OCI-LY7 (cell line): Measurements from ENCODE around the gene LSS.

Experiments
- CTCF ChIP-seq: fragments of 200-600 bp; sonication (generic); conservative IDR thresholded peaks from 2 replicates; pipeline ENCODE4 v1.5.1; 2014; ENCODE audit warnings: mild to moderate bottlenecking, antibody characterized with exemption, low read length, moderate library complexity, mixed read lengths
- EZH2phosphoT487 ChIP-seq: fragments of 200-600 bp; sonication (generic); IDR thresholded peaks from 2 replicates; pipeline ENCODE4 v1.6.1; 2018; ENCODE audit warnings: low read depth, borderline replicate concordance, mild to moderate bottlenecking, mixed run types, antibody characterized with exemption, low read length, moderate library complexity, mixed read lengths

DNA sequence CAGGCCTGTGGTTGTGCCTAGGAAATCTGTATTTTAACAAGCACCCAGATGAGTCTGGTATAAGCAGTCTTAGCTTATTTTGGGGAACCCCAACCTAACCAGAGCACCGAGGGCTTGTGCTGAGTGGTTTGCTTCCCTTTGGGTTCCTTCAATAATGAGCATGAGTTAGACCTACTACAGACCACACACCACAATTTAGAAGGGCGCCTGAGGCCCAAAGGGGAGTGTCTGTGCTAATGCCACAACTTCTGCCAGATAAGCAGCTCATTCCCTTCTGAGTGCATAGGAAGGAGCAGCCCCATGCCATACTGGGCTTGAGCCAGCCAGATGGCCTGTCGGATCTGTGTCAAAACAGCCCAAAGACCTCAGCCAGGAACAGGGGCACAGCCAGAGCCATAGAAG lies 15.4 kb upstream of the LSS start:
- no peak for TF ChIP-seq CTCF
- TF ChIP-seq EZH2phosphoT487: no peak
